WI38 (cell line): ENCODE results near the gene FYN.

Experiments
- H3K4me3 ChIP-seq: 2 replicates; pipeline ENCODE4 v1.5.1; 2011; ENCODE audit warnings: low read depth, mild to moderate bottlenecking, control low read depth, low read length
- TF ChIP-seq, protein P1 (sequence below): IDR thresholded peaks from 2 replicates; pipeline ENCODE4 v1.5.1; 2012; ENCODE audit warnings: low read depth, mild to moderate bottlenecking, control low read depth, low read length

Gene FYN

DNA sequence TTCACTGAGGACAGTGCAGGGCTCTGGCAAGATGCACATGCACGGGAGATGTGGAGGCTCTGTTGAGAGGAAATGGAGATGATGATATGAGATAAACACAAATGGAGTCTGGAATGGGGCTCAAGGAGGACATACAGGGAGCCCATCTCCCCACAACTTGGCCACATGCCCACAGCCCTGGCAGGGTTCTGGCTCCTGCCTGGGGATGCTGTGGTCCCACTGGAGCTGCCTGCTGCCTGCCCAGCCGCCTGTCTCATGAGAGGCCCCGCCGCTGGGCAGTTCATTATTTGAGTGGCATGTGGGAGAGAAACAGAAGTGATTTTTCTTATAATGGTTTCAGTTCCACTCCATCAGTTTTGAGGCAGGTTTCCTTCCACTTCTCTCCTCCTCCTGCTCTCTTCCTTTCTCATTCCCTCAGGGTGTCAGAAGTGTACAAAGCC lies 134.0 kb downstream of the FYN start:
- TF ChIP-seq, protein P1, sequence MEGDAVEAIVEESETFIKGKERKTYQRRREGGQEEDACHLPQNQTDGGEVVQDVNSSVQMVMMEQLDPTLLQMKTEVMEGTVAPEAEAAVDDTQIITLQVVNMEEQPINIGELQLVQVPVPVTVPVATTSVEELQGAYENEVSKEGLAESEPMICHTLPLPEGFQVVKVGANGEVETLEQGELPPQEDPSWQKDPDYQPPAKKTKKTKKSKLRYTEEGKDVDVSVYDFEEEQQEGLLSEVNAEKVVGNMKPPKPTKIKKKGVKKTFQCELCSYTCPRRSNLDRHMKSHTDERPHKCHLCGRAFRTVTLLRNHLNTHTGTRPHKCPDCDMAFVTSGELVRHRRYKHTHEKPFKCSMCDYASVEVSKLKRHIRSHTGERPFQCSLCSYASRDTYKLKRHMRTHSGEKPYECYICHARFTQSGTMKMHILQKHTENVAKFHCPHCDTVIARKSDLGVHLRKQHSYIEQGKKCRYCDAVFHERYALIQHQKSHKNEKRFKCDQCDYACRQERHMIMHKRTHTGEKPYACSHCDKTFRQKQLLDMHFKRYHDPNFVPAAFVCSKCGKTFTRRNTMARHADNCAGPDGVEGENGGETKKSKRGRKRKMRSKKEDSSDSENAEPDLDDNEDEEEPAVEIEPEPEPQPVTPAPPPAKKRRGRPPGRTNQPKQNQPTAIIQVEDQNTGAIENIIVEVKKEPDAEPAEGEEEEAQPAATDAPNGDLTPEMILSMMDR: no peak
- H3K4me3 ChIP-seq: no peak overlapping the region

DNA sequence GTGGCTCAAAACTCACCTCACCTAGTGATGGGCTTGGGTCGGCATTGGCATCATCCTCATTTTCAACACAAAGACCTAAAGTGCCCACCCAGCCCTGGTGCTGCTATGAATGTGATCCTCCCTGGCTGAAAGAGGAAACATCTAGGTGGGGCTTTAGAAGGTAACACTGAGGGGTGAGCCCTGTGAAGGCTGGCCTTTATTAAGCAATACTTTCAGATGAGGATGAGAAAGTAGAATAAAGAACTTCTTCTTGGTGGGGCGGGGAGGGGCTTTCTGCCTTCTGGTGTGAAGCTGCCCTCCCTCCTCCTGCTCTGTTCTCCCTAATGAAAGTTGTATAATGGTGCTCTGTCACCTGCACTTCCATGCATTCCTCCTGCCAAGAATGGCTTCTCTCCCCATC lies 134.6 kb downstream of the FYN start:
- TF ChIP-seq, protein P1: no peak
- H3K4me3 ChIP-seq: no peak overlapping the region

DNA sequence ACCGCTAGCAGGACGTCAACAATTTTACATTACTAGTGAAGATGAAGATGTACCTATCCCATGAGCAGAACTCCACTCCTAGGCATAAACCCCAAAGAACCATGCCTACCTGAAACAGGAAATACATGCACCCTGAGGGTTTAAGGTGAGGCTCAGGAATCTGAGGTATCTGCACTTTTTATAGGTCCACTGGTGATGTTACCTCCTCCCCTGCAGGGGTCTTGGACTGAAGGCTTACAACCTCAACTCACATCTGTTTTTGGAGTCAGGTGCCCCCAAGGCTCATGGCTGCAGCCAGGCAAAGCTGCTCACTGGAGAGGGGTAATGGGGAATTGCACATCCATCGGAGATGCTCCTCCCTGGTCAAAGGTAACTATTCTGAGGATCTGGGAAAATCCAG lies 135.1 kb downstream of the FYN start:
- H3K4me3 ChIP-seq: no peak overlapping the region
- TF ChIP-seq, protein P1: no peak

DNA sequence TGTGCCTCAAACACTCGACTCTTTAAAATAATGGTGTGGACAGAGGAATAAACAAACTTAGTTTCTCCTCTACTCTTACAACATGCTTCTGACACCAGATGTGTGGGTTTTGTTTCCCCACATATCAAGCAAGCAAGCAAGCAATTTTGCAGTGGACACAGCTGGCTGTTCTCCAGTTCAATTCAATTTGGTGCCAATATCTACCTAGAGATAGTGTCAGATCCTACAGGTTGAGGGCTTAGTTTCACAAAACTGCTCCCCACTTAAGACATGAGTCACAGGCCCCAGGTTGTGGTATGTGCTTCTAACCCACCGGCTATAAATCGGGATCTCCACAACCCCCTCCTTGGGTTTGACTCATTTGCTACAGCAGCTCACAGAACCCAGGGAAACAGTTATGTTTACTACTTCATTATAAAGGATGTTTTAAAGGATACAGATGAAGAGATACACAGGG lies 136.2 kb downstream of the FYN start:
- TF ChIP-seq, protein P1: no peak
- no peak overlapping the region for H3K4me3 ChIP-seq

DNA sequence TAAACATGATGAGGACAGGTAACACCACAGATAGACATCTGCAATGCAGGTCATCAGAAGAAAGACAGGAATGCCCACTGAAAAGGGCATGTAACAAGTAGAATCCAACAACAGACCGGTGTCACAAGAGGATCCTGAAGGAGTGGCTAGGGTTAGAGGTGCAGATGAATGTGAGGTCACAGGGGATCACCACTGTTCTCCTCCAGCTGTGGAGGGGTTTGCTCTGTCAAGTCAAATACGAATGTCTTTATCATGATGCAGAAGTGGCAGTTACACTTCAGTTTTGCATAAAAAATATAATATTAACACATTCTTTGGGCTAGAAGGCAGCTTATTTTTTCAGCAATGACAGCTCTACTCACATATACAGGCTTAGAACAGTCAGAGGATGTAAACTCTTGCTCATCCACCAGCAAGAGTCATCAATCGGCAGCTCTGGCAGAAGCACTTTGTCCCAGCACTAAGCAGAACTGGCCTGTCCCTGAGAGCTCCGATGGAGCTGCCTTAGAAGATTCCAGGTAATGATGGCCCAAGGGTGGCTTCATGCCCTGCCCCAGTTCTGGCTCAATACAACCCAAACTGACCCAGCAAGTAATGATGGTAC lies 137.1 kb downstream of the FYN start:
- TF ChIP-seq, protein P1: no peak
- no peak overlapping the region for H3K4me3 ChIP-seq

DNA sequence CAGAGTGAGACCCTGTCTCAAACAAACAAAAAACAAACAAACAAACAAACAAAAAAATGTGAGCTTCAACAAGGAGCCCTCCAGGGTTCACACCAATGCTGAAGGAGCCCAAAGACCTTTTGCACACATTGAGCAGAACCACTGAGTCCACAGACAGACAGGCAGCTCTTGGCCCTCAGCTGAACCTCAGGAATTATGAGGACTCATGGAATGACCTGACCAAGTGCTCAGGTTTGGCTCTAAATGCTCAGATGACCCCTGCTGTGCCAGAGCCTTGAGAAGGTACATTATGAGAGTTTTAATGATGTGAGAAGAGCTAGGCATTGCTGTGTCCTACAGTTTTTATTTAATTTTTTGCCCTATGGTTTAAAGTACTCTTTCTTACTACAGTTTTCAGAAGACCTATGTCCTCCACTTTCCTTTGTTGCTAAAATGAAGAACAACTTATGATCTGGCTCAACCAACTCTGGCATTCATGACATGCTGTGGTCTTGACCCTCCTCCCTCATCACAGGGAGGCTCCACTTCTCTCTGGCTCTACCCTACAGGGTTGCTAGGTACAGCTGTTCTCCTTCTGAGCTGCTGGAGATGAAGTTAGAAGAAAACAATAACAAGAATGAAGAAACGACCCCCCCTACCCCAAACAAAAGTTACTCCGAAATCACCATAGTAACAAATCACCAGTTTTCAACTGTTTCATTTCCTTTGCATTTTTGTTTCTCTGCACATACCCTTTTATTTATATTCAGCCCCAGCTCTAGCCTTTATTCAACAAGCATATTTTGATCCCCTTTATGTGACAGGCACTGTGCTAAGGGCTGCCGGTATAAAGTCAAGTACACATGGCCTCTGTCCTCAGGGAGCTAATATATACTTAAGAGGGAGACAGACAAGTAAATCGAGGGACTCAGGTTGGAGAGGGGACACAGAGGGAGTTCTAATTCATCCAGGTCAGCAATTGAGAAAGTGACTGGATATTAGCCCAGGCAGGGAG lies 138.9 kb downstream of the FYN start:
- TF ChIP-seq, protein P1: no peak

DNA sequence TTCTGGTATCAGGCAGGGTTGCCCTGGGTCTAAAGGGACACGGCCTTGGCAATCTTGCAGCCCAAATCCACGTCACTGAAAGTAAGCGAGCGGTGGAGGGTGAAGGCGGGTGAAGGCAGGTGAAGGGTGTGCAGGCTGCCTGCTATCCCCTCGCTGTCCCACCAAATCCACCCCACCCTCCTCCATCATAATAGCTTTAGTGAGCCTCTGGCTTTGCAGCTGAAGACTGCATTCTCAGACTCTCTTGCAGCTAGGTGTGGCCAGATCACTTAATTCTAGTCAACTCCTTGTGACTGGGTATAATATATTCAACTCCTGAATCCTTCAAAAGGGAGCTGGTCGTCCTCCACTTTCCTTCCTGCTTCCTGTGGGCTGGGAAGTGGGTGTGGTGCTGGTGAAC lies 140.9 kb downstream of the FYN start:
- TF ChIP-seq, protein P1: no peak
- H3K4me3 ChIP-seq: no peak overlapping the region

More for the DNA sequence above, 138.9 kb downstream of the FYN start:
- no peak overlapping the region for H3K4me3 ChIP-seq
